Measurements from ENCODE around the gene CHERP. TPM values are rescaled to one million over a fixed set of nuclear protein-coding genes. Genes with fewer than 3 reads are reported as not detected.

The CHERP gene
- total and polyA plus RNA-seq, 2 of the 8 experiments (the other 6 are each of a cell fraction or from before 2014, with no cell fraction given) = 13.9 to 73.7 TPM

- no peak for TF ChIP-seq ZNF274 (IDR thresholded peaks at IDR 0.05; ENCODE audit: borderline replicate concordance, extremely low read depth, low read length)
- TF ChIP-seq TBP (IDR thresholded peaks at IDR 0.05; ENCODE audit: low read depth, low read length) = no peak
- no peak for TF ChIP-seq TEAD4 (IDR thresholded peaks at IDR 0.05; ENCODE audit: low read depth, low read length)
- no peak for TF ChIP-seq MAX (IDR thresholded peaks at IDR 0.05)
- no peak for TF ChIP-seq TAF1 (IDR thresholded peaks at IDR 0.05; ENCODE audit: low read depth, low read length)
- no peak for TF ChIP-seq CREB1 (IDR thresholded peaks at IDR 0.05)
- TF ChIP-seq TCF12 (IDR thresholded peaks at IDR 0.05; ENCODE audit: low read depth, low read length) = no peak
- TF ChIP-seq SIX5 (IDR thresholded peaks at IDR 0.05; ENCODE audit: low read depth, low read length) = no peak
Observed at GRCh38 chr19:16585808-16586476, 43.7 kb upstream of the CHERP start (continued).

All from H1 (cell line).